AG04450 (cell line): ENCODE data around the gene H2AZ2. TPM values are rescaled to one million over a fixed set of nuclear protein-coding genes. Genes with fewer than 3 reads are reported as not detected.

ENCODE experiments used
- CTCF ChIA-PET: fragments of 300-600, 350-600 bp; formaldehyde crosslinking; extraction: SDS; loops from one replicate; lab custom pipeline; 2022; ENCODE audit warnings: antibody characterized with exemption, inconsistent platforms; lab: Charles Lee
- POLR2A ChIA-PET: fragments of 350-600 bp; formaldehyde crosslinking; extraction: SDS; loops from one replicate; lab custom pipeline; 2021; ENCODE audit warnings: antibody characterized with exemption, inconsistent platforms; lab: Yijun Ruan, JAX
- DNase-seq: peaks from one replicate; pipeline ENCODE4 v3.0.0-alpha.2; 2011; ENCODE audit warnings: low read depth, low spot score
- H3K27ac ChIP-seq: one replicate; pipeline ENCODE4 v1.5.1; 2012; ENCODE audit warnings: low read depth, low read length, control low read depth
- H3K27me3 ChIP-seq: one replicate; pipeline ENCODE4 v1.6.0; 2012; ENCODE audit warnings: low read length; ENCODE audit not compliant: control insufficient read depth, insufficient read depth
- H3K4me3 ChIP-seq: 2 replicates; pipeline ENCODE4 v1.5.1; 2011; ENCODE audit warnings: mild to moderate bottlenecking, low read depth, low read length, control low read depth
- H3K9me3 ChIP-seq: 2 replicates; pipeline ENCODE4 v1.5.1; 2012; ENCODE audit warnings: low read length; ENCODE audit not compliant: control insufficient read depth, insufficient read depth
- polyA plus RNA-seq: library from polyadenylated mRNA; depleted of rRNA; stranded (reverse); fragments of >200 nt; gene quantifications from 2 replicates; pipeline ENCODE4 v1.2.3, GENCODE V29; 2011
- TF ChIP-seq, protein P1 (sequence below): IDR thresholded peaks from 2 replicates; pipeline ENCODE4 v1.5.1; 2011; ENCODE audit warnings: low read depth, low read length, control low read depth, inconsistent platforms

Gene H2AZ2
- polyA plus RNA-seq, 1 experiment, result 164 TPM

DNA sequence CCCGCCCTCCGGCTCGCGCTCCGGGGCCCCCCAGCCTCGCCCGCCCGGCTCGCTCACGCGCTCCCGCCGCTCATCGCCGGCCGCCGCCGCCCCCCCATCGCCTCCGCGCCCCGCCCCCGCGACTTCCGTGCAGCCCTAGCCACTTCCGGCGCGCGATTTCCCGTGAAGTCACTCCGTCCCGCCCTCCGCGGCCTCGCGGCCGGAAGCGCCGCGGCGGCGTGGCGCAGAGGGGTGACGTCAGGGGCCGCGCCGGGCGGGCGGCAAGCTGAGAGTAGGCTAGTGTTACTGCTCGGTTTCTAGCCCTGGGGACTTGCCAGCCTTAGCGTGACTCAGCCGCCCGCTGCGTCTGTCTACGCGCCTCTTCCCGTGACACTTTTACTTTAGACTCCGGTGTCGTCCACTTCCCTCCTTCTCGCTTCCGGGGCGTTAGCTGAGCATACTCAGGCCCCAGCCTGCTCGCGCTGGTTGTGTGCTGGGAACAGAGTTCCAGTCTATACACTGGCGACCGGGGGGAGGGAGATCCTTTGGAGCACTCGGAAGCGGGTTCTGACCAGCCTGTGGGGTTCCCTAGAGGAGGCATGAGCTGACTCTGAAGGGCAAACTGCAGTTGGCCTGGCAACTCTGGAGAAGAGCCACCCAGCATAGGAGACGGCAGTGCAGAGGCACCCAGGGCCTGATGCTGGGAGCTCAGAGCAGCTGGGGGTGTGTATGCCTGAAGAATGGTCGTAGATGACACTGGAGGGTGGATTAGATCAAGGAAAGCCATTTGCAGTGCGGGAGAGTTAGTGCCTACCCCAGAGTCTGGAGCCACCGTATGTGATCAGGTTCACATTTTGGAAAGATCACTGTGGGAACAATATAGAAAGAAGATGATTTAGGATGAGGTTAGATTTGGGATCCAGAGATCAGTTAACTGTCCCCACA, 37.8 kb upstream of the H2AZ2 start, which contains the start of gene PURB:
Gene PURB, minus strand, starts transcription at position 137 of the 924 bp plus-strand sequence. CDS start 182 bp downstream, outside the sequence.
- ChIA-PET CTCF (interaction anchor here (1.2 to 1.5 kb wide), 2 partner anchors 29 to 250 kb away, joined by 7 read pairs; no protein-coding TSS in a partner anchor), POLR2A (interaction anchor here (0.6 to 2.3 kb wide), 11 partner anchors 8 to 279 kb away, joined by 3 to 17 read pairs (median 4); partner anchors contain the start of gene OGDH)
- TF ChIP-seq, protein P1, sequence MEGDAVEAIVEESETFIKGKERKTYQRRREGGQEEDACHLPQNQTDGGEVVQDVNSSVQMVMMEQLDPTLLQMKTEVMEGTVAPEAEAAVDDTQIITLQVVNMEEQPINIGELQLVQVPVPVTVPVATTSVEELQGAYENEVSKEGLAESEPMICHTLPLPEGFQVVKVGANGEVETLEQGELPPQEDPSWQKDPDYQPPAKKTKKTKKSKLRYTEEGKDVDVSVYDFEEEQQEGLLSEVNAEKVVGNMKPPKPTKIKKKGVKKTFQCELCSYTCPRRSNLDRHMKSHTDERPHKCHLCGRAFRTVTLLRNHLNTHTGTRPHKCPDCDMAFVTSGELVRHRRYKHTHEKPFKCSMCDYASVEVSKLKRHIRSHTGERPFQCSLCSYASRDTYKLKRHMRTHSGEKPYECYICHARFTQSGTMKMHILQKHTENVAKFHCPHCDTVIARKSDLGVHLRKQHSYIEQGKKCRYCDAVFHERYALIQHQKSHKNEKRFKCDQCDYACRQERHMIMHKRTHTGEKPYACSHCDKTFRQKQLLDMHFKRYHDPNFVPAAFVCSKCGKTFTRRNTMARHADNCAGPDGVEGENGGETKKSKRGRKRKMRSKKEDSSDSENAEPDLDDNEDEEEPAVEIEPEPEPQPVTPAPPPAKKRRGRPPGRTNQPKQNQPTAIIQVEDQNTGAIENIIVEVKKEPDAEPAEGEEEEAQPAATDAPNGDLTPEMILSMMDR, result no peak
- Histone ChIP-seq H3K9me3 (no peaks in the 10 kb centered on the region; the same call in 1 of the 2 replicates), H3K27ac (peak within 1 kb of the TSS; percentile 99), H3K27me3 (no peaks in the 10 kb centered on the region), H3K4me3 (peak within 1 kb of the TSS; percentile 94)
- DNase-seq, result peak; percentile 92

DNA sequence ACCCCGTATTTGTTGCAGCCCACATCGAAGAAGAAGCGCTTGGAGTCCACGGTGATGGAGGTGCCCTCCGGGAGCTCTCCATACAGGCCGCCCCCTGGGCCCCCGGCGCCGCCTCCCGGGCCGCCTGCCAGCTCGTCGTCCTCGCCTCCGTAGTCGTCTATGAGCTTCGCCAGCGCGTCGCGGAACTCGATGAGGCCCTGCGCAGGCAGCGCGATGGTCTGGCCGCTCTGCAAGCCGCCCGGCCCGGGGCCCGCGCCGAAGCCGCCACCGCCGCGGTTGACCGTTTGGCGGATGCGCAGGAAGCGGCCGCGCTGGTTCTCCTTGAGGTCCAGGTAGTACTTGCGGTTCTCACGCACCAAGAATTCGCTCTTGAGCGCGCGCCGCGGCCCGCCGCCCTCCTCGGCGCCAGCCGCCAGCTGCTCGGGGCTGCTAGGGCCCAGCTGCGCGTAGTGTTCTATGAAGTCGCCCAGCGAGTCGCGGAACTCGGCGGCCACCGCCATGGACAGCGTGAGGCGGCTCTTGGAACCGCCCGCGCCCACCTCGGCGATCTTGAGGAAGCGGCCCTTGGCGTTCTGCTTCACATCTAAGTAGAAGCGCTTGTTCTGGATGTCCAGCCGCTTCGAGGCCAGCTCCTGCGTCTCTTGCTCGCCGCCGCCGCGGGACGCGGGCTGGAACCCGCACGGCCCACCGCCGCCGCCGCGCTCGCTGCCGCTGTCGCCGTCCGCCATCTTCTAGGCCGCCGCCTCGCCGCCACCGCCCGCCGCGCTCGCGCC, 36.9 kb upstream of the H2AZ2 start:
- Histone ChIP-seq H3K4me3 (peak overlapping the region; percentile 79), H3K27ac (peak overlapping the region; percentile 91), H3K27me3 (no peaks in the 10 kb centered on the region), H3K9me3 (no peaks in the 10 kb centered on the region; the same call in 1 of the 2 replicates)
- DNase-seq, result no peak
- ChIA-PET CTCF (no interaction called here), POLR2A (interaction anchor here (0.5 to 2.3 kb wide), 17 partner anchors 7 to 278 kb away, joined by 3 to 17 read pairs (median 4); partner anchors contain the start of genes H2AZ2 and OGDH)
- TF ChIP-seq, protein P1, result no peak

DNA sequence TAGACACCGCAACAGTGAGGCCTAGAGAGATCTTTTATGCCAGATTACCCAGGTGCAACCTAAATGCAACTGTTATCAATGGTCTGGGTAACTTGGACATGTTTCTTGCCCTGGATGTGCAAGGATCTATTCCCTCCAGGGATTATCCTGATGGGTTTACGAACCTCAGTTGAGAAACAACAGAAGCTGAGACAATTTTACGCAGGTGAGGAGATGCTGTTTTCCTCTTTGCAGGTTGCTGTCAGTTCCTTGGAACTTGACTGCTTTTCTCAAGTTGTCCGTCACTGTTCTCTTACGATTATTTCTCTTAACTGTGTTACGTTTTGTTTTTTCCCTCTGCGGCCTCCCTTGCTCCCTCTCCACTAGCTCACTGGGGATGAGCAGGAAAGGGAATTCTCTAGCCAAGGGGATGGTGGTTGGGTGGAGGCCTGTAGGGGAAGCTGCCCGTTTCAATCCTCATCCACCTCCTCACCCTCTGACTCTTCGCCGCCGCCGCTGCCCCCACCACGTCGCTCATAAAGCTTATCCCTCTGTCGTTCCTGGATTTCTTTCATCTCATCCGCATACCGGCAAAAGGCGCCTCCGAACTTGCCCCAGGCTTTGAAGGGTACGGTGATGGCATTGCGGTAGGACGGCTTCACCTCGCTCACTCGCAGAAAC, 36.2 kb upstream of the H2AZ2 start:
- ChIA-PET CTCF (no interaction called here), POLR2A (interaction anchor here (0.8 to 2.3 kb wide), 11 partner anchors 17 to 115 kb away, joined by 3 to 17 read pairs (median 4); partner anchors contain the start of gene H2AZ2)
- H3K27me3 ChIP-seq, result no peaks in the 10 kb centered on the region
- no peaks in the 10 kb centered on the region; the same call in 1 of the 2 replicates for H3K9me3 ChIP-seq
- TF ChIP-seq, protein P1, result no peak
- peak overlapping the region; percentile 91 for H3K27ac ChIP-seq
- peak overlapping the region; percentile 79 for H3K4me3 ChIP-seq
- DNase-seq, result no peak

DNA sequence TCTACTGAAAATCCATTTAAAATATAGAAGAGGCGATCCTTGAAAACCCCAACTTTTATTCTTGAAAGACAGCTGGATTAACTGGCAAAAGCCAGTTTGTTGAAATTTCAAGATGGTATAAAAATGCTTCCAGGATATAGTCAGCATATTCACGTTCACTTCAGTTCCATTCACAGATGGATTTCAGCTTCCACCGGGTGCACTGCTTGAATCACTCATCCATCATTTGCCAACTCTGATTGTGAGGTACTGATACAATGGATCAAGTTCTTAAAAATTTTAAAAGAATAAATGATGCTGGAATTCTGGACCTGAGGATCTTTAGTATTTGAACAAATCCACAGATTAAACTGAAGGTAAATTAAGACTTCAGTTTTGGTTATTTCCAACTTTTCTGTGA, 35.0 kb upstream of the H2AZ2 start:
- H3K4me3 ChIP-seq, result peak overlapping the region; percentile 79
- H3K27me3 ChIP-seq, result no peaks in the 10 kb centered on the region
- POLR2A ChIA-PET, result interaction anchor here (0.9 kb wide), 1 partner anchor 35 kb away, joined by 3 read pairs; the partner anchor contains the start of gene H2AZ2
- DNase-seq, result no peak
- CTCF ChIA-PET, result interaction anchor here (1.6 to 3.9 kb wide), 3 partner anchors 26 to 253 kb away, joined by 3 to 25 read pairs (median 15); no protein-coding TSS in a partner anchor
- H3K27ac ChIP-seq, result no peak overlapping the region
- TF ChIP-seq, protein P1, result no peak
- H3K9me3 ChIP-seq, result no peaks in the 10 kb centered on the region; the same call in 1 of the 2 replicates
